ENCODE data around the gene DHRS1.
"Not testable (repeated sequence)": the region's sequence is repeated elsewhere in the genome, so short reads cannot be mapped to it uniquely, and the experiment has no call there.

DHRS1 gene

GRCh38 chr14:24327914-24328313, 28.3 kb upstream of the DHRS1 start:
- DNase-seq (ENCODE audit: low read depth in 2 of 2), result not testable (repeated sequence)

- no peak for DNase-seq (ENCODE audit: low read depth in 2 of 2)
These were observed 27.7 kb upstream of the DHRS1 start for GRCh38 chr14:24327303-24327702.

- DNase-seq (ENCODE audit: low read depth in 2 of 2), result no peak
These were observed 26.4 kb upstream of the DHRS1 start for GRCh38 chr14:24325963-24326362.

- no peak for DNase-seq (ENCODE audit: low read depth in 2 of 2)
These were observed 25.5 kb upstream of the DHRS1 start for GRCh38 chr14:24325041-24325530.

- no peak for DNase-seq (ENCODE audit: low read depth in 2 of 2)
These were observed 24.4 kb upstream of the DHRS1 start for GRCh38 chr14:24324024-24324423.

GRCh38 chr14:24323341-24323740, 23.8 kb upstream of the DHRS1 start:
- no peak for DNase-seq (ENCODE audit: low read depth in 2 of 2)

GRCh38 chr14:24322672-24323071, 23.1 kb upstream of the DHRS1 start:
- no peak for DNase-seq (ENCODE audit: low read depth in 2 of 2)

GRCh38 chr14:24321212-24321975, 21.8 kb upstream of the DHRS1 start:
- no peak for DNase-seq (ENCODE audit: low read depth in 2 of 2)

GRCh38 chr14:24317141-24317928, 17.8 kb upstream of the DHRS1 start:
- no peak for DNase-seq (ENCODE audit: low read depth in 2 of 2)

- DNase-seq (ENCODE audit: low read depth in 2 of 2), result no peak
These were observed 17.0 kb upstream of the DHRS1 start for GRCh38 chr14:24316597-24316950.

- no peak for DNase-seq (ENCODE audit: low read depth in 2 of 2)
These were observed 16.4 kb upstream of the DHRS1 start for GRCh38 chr14:24315807-24316596.

- DNase-seq (ENCODE audit: low read depth in 2 of 2), result no peak
These were observed 15.7 kb upstream of the DHRS1 start for GRCh38 chr14:24315243-24315806.

GRCh38 chr14:24314377-24315193, 15.0 kb upstream of the DHRS1 start:
- DNase-seq (ENCODE audit: low read depth in 2 of 2), result no peak

- DNase-seq (ENCODE audit: low read depth in 2 of 2), result no peak
These were observed 14.3 kb upstream of the DHRS1 start for GRCh38 chr14:24313913-24314312.

GRCh38 chr14:24312736-24313507, 13.3 kb upstream of the DHRS1 start:
- DNase-seq (ENCODE audit: low read depth in 2 of 2), result no peak

- DNase-seq (ENCODE audit: low read depth in 2 of 2), result no peak
These were observed 12.4 kb upstream of the DHRS1 start for GRCh38 chr14:24311837-24312615.

- no peak for DNase-seq (ENCODE audit: low read depth in 2 of 2)
These were observed 11.3 kb upstream of the DHRS1 start, which contains the start of gene LTB4R for GRCh38 chr14:24310646-24311604. Gene LTB4R (plus strand): TSS chr14:24311502. CDS start chr14:24315652, 4,150 bp downstream.

GRCh38 chr14:24310265-24310645, 10.7 kb upstream of the DHRS1 start:
- no peak for DNase-seq (ENCODE audit: low read depth in 2 of 2)
